Coronary artery (tissue), 2 donors: Measurements from ENCODE around the gene CCSER1.
"Not testable (repeated sequence)": the region's sequence is repeated elsewhere in the genome, so short reads cannot be mapped to it uniquely, and the experiment has no call there.

ENCODE experiments used
- DNase-seq: peaks from one replicate; pipeline ENCODE4 v3.0.0-alpha.2; 2017; ENCODE audit warnings: low spot score
- H3K27ac ChIP-seq, 2 donors: fragments of 200-600 bp; sonication (generic); one replicate each; pipeline ENCODE4 v1.5.1; 2016 to 2019
- H3K4me3 ChIP-seq: fragments of 200-600 bp; sonication (generic); 2 replicates; pipeline ENCODE4 v1.5.1; 2016; ENCODE audit warnings: mild to moderate bottlenecking, moderate library complexity
- CTCF ChIP-seq: fragments of 200-600 bp; sonication (generic); IDR thresholded peaks from one replicate; pipeline ENCODE4 v1.5.1; 2019; ENCODE audit warnings: antibody characterized with exemption

The CCSER1 gene

DNA sequence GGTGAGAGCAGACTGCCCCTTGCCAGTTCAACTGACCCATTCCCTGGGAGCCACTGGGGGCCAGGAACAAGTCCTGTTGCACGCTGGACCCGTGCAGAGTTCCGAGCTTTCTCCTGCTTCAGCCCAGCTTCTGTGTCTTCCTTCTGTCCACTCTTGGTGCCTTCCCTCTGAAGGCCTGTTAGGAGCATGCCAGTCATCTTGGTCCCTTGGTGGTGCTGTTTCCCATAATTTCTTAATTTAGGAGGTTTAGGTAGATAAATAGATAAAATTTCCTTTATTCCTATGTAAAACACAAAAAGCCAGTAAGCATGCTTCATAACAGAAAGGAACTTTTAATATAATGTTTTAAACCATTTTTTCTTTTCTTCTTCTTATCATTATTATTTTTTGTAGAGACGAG, 672.7 kb downstream of the CCSER1 start:
- DNase-seq: no peak
- TF ChIP-seq CTCF: no peak
- Histone ChIP-seq H3K27ac (no peak overlapping the region), H3K4me3 (no peak overlapping the region)

GRCh38 chr4:90815569-90815968, 688.4 kb downstream of the CCSER1 start:
- no peak overlapping the region for H3K4me3 ChIP-seq
- DNase-seq: no peak
- H3K27ac ChIP-seq: no peak overlapping the region
- TF ChIP-seq CTCF: no peak

DNA sequence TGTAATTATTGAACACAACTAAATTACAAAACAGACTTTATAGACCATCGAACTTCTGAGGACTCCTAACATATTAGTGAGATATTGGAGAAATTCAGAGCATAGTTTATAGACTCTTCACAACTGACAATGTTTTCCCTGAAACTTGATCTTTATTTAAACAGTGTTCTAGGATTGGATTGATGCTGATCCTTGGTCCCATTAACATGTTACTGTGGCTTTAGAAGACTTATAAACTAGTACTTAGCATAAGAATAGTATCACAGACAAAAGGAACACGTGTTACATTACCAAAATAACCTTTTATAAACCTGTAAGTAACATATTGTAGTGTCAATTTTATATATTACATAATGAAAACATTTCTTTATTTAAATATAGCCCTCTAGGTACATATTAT, 689.6 kb downstream of the CCSER1 start:
- no peak for TF ChIP-seq CTCF
- no peak overlapping the region for H3K4me3 ChIP-seq
- H3K27ac ChIP-seq: no peak overlapping the region
- DNase-seq: no peak

- no peak overlapping the region for H3K4me3 ChIP-seq
- H3K27ac ChIP-seq: no peak overlapping the region
- DNase-seq: no peak
- TF ChIP-seq CTCF: no peak
Measured at GRCh38 chr4:90824266-90825150, 697.3 kb downstream of the CCSER1 start.

- TF ChIP-seq CTCF: no peak
- H3K27ac ChIP-seq: no peak overlapping the region
- H3K4me3 ChIP-seq: no peak overlapping the region
- no peak for DNase-seq
Measured at GRCh38 chr4:90825849-90826248, 698.7 kb downstream of the CCSER1 start.

DNA sequence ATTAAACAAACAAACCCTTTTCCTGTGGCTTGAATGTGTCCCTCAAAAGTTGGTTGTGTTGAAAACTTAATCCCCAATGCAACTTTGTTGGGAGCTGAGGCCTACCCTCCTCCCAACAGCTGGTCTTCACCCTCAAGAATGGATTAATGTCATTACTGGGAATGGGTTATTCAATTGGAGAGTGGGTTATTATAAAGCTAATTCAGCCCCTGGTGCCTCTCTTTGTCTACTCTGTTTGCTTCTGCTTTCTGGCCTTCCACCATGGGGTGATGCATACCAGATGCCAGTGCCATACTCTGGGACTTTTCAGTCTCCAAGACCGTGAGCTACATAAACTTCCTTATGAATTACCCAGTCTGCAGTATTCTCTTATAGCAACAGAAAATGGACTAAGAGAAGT, 706.5 kb downstream of the CCSER1 start:
- Histone ChIP-seq H3K4me3 (no peak overlapping the region), H3K27ac (no peak overlapping the region)
- DNase-seq: no peak
- no peak for TF ChIP-seq CTCF

GRCh38 chr4:90837241-90837640, 710.0 kb downstream of the CCSER1 start:
- no peak for TF ChIP-seq CTCF
- no peak overlapping the region for H3K4me3 ChIP-seq
- no peak overlapping the region for H3K27ac ChIP-seq
- DNase-seq: no peak

DNA sequence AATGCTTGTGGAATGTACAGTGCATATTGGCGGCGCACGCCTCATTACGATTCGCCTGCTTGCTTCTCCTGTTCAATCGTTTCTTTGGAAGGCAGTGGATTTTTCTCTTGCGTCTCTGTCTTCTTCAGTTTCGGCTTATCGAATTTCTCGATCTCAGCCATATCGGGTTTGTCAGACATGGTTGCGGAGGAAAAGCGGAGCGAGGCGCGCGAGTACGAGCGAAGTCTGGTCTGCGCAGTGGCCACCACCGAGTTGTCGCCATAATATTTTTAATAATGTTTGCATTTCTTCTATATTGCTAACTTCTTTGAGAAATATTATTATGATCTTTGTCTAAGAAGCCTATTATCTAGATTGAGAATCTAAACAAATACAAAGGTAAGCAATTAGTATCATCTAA, 711.7 kb downstream of the CCSER1 start:
- DNase-seq, H3K27ac ChIP-seq, H3K4me3 ChIP-seq: not testable (repeated sequence)
